HT-29 (cell line): ENCODE measurements around the gene PCDHA1. TPM values are rescaled to one million over a fixed set of nuclear protein-coding genes. Genes with fewer than 3 reads are reported as not detected.
A peak's percentile ranks its signal among the peaks of the same experiment; 100 is the strongest.
"Not testable (repeated sequence)": the region's sequence is repeated elsewhere in the genome, so short reads cannot be mapped to it uniquely, and the experiment has no call there.

Source experiments
- DNase-seq: peaks from one replicate; pipeline ENCODE4 v3.0.0-alpha.2; 2015; ENCODE audit warnings: low spot score
- total RNA-seq: library from RNA; depleted of rRNA; stranded (reverse); fragments of >200 nt; shearing (Covaris generic); gene quantifications from 2 replicates; pipeline ENCODE4 v1.2.3, GENCODE V29; 2014; rRNA removed

The PCDHA1 gene
- total RNA-seq = not detected in 2 replicates

DNA sequence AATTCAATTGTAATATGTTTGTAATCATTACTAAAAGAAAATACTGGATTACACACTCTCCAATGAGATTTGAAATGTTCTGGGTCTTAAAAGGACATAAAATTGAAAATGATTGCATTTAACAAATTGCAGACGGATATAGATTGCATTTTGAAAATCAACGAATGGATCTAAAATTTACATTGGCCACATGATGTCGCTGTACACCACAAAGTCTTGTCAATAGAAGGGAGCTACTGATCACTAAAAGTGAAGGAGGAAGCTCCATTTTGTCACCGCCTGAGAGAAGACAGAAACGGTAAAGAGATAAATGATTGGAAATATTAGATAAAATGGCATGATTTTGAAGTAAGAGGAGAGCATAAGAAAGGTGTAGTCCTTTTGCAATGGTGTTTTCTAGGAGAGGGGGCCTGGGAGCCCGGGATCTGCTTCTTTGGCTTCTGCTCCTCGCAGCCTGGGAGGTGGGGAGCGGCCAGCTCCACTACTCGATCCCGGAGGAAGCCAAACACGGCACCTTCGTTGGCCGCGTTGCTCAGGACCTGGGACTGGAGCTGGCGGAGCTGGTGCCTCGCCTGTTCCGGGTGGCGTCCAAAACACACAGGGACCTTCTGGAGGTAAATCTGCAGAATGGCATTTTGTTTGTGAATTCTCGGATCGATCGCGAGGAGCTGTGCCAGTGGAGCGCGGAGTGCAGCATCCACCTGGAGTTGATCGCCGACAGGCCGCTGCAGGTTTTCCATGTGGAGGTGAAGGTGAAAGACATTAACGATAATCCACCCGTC, at the start of gene PCDHA1:
PCDHA1 (plus strand) TSS at position 236 of the 782 bp plus-strand sequence.
- no peak for DNase-seq

GRCh38 chr5:140737486-140737885, 48.5 kb upstream of the PCDHA1 start:
- no peak for DNase-seq

DNA sequence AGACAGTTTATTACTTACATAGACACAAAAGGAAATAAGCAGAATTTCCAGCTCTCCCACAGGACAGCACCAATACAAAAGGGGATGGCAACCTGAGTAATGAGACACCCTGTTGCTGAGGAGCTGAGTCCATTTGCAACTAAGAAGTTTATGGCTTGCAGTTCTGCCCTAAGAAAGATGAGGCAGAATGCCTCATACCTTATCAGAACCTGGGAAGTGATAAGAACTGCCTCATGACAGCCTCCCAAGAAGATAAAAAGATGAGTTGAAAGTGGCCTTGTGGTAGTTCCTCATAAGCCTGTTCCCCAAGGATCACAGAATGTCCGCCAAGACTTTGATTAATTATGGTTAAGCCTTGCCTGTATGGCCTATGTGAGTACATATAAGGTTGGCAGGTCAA, 44.0 kb upstream of the PCDHA1 start:
- no peak for DNase-seq

DNA sequence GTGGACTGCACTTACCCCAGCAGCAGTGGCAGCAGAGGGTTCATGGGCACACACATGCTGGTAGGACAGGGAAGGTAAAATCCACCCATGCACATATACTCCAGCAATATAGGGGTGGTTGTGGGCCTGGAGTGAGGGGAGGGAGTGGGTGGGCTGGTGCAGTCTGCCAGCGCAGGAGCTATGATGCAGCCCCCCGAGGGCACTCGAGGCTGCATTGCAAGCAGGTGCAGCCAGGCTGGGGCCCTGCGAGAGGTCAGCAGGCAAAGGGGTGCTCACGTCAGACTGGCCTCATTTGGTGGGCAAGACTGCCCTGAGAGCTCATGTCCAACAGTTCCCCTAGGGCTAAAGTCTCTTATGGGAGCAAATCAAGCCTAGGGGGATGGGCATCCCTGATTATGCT, 32.4 kb upstream of the PCDHA1 start:
- DNase-seq = no peak

- peak; percentile 23 for DNase-seq
Measured at GRCh38 chr5:140764177-140764973, 21.6 kb upstream of the PCDHA1 start.

GRCh38 chr5:140767444-140767843, 18.5 kb upstream of the PCDHA1 start:
- no peak for DNase-seq

DNA sequence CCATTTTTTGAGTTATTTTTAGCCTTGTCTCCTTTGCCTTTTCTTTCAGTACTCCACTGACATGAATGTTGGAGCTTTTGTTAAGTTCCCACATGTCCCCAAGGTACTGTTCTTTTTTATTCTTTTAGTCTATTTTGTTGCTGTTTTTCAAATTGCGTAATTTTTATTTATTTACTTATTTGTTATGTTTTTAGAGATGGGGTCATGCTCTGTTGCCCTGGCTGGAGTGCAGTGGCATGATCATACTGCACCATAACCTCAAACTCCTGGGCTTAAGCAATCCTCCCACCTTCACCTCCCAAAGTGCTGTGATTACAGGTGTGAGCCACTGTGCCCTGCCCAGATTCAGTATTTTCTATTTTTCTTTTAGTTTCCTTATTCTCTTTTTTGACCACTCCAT, 5.4 kb upstream of the PCDHA1 start:
- DNase-seq = no peak

- DNase-seq = not testable (repeated sequence)
Measured at GRCh38 chr5:140787422-140787821, 1.5 kb downstream of the PCDHA1 start.

DNA sequence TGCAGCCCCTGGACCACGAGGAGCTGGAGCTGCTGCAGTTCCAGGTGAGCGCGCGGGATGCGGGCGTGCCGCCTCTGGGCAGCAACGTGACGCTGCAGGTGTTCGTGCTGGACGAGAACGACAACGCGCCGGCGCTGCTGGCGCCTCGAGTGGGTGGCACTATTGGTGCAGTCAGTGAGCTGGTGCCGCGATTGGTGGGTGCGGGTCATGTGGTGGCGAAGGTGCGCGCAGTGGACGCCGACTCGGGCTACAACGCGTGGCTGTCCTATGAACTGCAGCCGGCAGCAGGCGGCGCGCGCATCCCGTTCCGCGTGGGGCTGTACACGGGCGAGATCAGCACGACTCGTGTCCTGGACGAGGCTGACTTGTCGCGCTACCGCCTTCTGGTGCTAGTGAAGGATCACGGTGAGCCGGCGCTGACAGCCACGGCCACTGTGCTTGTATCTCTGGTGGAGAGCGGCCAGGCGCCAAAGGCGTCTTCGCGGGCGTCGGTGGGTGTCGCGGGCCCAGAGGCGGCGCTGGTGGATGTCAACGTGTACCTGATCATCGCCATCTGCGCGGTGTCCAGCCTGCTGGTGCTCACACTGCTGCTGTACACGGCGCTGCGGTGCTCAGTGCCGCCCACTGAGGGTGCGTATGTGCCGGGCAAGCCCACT, 2.0 kb downstream of the PCDHA1 start:
- DNase-seq = not testable (repeated sequence)

DNA sequence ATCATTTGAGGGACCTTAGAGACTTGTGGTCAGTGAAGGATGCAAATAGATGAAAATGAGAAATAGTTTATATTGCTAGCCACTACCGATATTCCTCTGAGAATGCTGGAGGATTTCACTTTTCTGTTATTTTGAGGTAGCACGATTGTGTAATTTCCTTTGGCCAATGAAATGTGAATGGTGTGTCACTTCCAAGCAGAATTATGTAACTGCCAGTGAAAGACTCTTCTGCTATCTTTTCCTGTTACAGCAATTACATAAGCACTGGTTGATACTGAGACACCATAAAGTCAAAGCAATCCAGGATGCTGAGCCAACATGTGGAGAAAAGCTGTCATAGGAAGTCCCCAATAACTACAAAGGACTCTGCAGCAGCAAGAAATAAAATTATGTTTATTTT, 5.1 kb downstream of the PCDHA1 start:
- no peak for DNase-seq

DNA sequence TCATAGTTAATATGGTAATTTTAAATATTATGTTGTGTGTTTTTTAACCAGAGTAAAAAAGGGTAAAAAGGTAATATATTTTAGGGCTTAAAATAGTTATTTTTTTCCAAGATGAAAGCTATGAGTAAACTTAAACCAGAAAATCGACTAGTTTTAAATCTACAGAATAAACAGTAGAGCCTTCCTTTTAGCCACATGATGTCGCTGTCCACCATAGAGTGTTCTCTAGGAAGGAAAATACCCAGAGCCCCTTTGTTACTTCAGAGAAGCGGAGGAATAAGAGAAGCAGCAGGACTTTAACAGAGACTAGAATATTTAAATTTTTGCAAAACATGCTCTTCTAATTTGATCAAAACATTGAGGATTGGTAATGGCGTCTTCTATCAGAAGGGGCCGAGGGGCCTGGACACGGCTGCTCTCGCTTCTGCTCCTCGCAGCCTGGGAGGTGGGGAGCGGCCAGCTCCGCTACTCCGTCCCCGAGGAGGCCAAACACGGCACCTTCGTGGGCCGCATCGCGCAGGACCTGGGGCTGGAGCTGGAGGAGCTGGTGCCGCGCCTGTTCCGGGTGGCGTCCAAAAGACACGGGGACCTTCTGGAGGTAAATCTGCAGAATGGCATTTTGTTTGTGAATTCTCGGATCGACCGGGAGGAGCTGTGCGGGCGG, 8.8 kb downstream of the PCDHA1 start, which contains the start of gene PCDHA2:
PCDHA2 (plus strand) TSS at position 258 of the 664 bp plus-strand sequence.
- no peak for DNase-seq

DNA sequence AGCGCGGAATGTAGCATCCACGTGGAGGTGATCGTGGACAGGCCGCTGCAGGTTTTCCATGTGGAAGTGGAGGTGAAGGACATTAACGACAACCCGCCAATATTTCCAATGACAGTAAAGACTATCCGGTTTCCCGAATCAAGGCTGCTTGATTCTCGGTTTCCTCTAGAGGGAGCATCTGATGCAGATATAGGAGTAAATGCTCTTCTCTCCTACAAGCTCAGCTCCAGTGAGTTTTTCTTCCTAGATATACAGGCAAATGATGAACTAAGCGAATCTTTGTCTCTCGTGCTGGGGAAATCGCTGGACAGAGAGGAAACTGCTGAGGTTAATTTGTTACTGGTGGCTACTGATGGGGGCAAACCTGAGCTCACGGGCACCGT, 9.3 kb downstream of the PCDHA1 start:
- DNase-seq = peak; percentile 11

DNA sequence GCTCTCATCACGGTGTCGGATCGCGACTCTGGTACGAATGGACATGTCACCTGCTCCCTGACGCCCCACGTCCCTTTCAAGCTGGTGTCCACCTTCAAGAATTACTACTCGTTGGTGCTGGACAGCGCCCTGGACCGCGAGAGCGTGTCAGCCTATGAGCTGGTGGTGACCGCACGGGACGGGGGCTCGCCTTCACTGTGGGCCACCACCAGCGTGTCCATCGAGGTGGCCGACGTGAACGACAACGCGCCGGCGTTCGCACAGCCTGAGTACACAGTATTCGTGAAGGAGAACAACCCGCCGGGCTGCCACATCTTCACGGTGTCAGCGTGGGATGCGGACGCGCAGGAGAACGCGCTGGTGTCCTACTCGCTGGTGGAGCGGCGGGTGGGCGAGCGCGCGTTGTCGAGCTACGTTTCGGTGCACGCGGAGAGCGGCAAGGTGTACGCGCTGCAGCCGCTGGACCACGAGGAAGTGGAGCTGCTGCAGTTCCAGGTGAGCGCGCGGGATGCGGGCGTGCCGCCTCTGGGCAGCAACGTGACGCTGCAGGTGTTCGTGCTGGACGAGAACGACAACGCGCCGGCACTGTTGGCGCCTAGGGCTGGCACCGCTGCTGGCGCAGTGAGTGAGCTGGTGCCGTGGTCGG, 10.3 kb downstream of the PCDHA1 start:
- DNase-seq = not testable (repeated sequence)

GRCh38 chr5:140796718-140797095, 10.8 kb downstream of the PCDHA1 start:
- no peak for DNase-seq

DNA sequence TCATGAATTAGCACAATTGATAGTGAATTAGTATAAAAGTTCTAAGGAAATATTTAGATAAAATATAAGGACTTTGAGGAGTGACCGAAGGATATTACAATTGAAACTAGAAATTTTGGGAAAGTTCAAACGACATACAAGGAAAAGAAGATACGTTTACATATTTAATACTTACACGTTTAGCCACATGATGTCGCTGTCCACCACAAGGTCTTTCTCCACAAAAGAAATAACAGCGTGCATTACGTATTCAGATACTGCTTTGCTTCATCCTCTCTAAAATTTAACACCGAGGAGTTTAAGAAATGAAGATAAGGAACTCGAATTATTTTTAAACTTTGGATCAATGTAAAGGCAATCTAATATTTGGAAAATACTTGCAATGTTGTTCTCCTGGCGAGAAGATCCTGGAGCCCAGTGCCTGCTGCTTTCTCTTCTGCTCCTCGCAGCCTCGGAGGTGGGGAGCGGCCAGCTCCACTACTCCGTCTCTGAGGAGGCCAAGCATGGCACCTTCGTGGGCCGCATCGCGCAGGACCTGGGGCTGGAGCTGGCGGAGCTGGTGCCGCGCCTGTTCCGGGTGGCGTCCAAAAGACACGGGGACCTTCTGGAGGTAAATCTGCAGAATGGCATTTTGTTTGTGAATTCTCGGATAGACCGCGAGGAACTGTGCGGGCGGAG, 15.0 kb downstream of the PCDHA1 start, which contains the start of gene PCDHA3:
PCDHA3 (plus strand) TSS at position 242 of the 678 bp plus-strand sequence.
- DNase-seq = no peak

DNA sequence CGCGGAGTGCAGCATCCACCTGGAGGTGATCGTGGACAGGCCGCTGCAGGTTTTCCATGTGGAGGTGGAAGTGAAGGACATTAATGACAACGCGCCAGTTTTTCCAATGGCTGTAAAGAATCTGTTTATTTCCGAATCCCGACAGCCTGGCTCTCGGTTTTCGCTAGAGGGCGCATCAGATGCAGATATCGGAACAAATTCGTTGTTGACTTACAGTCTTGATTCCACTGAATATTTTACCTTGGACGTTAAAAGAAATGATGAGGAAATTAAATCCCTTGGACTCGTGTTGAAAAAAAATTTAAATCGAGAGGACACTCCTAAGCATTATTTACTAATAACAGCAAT, 15.5 kb downstream of the PCDHA1 start:
- DNase-seq = no peak

DNA sequence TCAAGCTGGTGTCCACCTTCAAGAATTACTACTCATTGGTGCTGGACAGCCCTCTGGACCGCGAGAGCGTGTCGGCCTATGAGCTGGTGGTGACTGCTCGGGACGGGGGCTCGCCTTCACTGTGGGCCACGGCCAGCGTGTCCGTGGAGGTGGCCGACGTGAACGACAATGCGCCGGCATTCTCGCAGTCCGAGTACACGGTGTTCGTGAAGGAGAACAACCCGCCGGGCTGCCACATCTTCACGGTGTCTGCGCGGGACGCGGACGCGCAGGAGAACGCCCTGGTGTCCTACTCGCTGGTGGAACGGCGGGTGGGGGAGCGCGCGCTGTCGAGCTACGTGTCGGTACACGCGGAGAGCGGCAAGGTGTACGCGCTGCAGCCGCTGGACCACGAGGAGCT, 16.4 kb downstream of the PCDHA1 start:
- DNase-seq = not testable (repeated sequence)

DNA sequence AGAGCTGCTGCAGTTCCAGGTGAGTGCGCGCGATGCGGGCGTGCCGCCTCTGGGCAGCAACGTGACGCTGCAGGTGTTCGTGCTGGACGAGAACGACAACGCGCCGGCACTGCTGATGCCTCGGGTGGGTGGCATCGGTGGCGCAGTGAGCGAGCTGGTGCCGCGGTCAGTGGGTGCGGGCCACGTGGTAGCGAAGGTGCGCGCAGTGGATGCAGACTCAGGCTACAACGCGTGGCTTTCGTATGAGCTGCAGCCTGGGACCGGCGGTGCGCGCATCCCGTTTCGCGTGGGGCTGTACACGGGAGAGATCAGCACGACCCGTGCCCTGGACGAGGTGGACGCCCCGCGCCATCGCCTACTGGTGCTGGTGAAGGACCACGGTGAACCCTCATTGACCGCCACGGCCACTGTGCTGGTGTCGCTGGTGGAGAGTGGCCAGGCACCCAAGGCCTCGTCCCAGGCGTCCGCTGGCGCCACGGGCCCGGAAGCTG, 16.9 kb downstream of the PCDHA1 start:
- DNase-seq = no peak

DNA sequence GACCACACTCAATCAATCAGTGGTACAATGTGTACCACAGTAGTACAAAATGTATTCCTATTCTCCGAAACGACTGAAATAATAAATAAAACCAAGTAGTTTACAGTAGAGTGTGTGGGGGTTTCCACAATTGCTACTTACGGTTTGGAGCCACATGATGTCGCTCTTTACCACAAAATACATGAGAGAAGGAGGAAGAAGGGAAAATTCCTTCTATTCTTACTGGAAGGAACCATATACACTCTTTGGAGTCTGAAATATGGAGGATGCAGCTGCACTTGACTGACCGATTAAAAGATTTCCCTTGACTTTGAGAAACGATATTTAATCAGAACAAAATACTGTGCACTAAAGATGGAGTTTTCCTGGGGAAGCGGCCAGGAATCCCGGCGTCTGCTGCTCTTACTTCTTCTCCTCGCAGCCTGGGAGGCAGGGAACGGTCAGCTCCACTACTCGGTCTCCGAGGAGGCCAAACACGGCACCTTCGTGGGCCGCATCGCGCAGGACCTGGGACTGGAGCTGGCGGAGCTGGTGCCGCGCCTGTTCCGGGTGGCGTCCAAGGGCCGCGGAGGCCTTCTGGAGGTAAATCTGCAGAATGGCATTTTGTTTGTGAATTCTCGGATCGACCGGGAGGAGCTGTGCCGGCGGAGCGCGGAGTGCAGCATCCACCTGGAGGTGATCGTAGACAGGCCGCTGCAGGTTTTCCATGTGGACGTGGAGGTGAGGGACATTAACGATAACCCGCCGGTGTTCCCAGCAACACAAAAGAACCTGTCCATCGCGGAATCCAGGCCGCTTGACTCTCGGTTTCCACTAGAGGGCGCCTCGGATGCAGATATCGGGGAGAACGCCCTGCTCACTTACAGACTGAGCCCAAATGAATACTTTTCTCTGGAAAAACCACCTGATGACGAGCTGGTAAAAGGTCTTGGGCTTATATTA, 21.2 kb downstream of the PCDHA1 start, which contains the start of gene PCDHA4:
PCDHA4 (plus strand) TSS at position 235 of the 942 bp plus-strand sequence.
- no peak for DNase-seq
